Activated CD4-positive, alpha-beta memory T cell treated with anti-CD3 and anti-CD28 coated beads, Interleukin-2, amount 10 ng/mL, durations not matched to agents 7 days and 5 days (primary cell): ENCODE measurements around the gene ODAM. TPM values are rescaled to one million over a fixed set of nuclear protein-coding genes. Genes with fewer than 3 reads are reported as not detected.

Experiments used
- CTCF ChIA-PET: fragments of 350-600 bp; sonication (Branson Sonifier 250); formaldehyde crosslinking; loops from one replicate; lab custom pipeline; 2021; ENCODE audit warnings: antibody characterized with exemption, inconsistent platforms; lab: Charles Lee
- POLR2A ChIA-PET: fragments of 350-600 bp; sonication (Branson Sonifier 250); formaldehyde crosslinking; loops from one replicate; lab custom pipeline; 2021; ENCODE audit warnings: antibody characterized with exemption; lab: Charles Lee
- DNase-seq: peaks from one replicate; pipeline ENCODE4 v3.0.0-alpha.2; 2020
- H3K27ac Mint-ChIP-seq: one replicate; pipeline ENCODE4 v1.8.0; 2021; ENCODE audit warnings: mild to moderate bottlenecking, mixed read lengths
- H3K27me3 Mint-ChIP-seq: one replicate; pipeline ENCODE4 v1.8.0; 2021; ENCODE audit warnings: mixed read lengths
- H3K36me3 Mint-ChIP-seq: one replicate; pipeline ENCODE4 v1.8.0; 2021; ENCODE audit warnings: low read depth, mixed read lengths
- H3K4me1 Mint-ChIP-seq: one replicate; pipeline ENCODE4 v1.8.0; 2021; ENCODE audit warnings: mixed read lengths
- H3K4me3 Mint-ChIP-seq: one replicate; pipeline ENCODE4 v1.8.0; 2021; ENCODE audit warnings: mild to moderate bottlenecking, mixed read lengths
- H3K9me3 Mint-ChIP-seq: one replicate; pipeline ENCODE4 v1.8.0; 2021; ENCODE audit warnings: mixed read lengths
- total RNA-seq, 2 experiments: library from RNA; stranded (reverse); gene quantifications; one replicate each; pipeline ENCODE4 v1.2.3, GENCODE V29; 2021

The ODAM gene
- not detected for total RNA-seq

GRCh38 chr4:70195425-70195824, at the start of gene ODAM:
Gene ODAM (plus strand): TSS chr4:70195725. CDS start chr4:70196544, 819 bp downstream.
- no peak within 1 kb of the TSS for H3K4me3 Mint-ChIP-seq
- no peaks in the 10 kb centered on the region for H3K9me3 Mint-ChIP-seq
- POLR2A ChIA-PET: no interaction called here
- H3K4me1 Mint-ChIP-seq: no peaks in the 10 kb centered on the region
- H3K36me3 Mint-ChIP-seq: no peaks in the 10 kb centered on the region
- H3K27ac Mint-ChIP-seq: no peak within 1 kb of the TSS
- no peak for DNase-seq
- CTCF ChIA-PET: no interaction called here
- no peaks in the 10 kb centered on the region for H3K27me3 Mint-ChIP-seq

- POLR2A ChIA-PET: no interaction called here
These were observed 44.3 kb upstream of the ODAM start for GRCh38 chr4:70151271-70151670.

GRCh38 chr4:70152088-70152487, 43.4 kb upstream of the ODAM start:
- Mint-ChIP-seq H3K9me3 (no peaks in the 10 kb centered on the region), H3K4me1 (no peaks in the 10 kb centered on the region), H3K27ac (no peak overlapping the region), H3K4me3 (no peak overlapping the region), H3K27me3 (no peaks in the 10 kb centered on the region), H3K36me3 (no peaks in the 10 kb centered on the region)
- ChIA-PET CTCF (no interaction called here), POLR2A (no interaction called here)
- no peak for DNase-seq

More at GRCh38 chr4:70151271-70151670, 44.3 kb upstream of the ODAM start:
- no peaks in the 10 kb centered on the region for H3K27me3 Mint-ChIP-seq
- H3K27ac Mint-ChIP-seq: no peak overlapping the region
- no peak overlapping the region for H3K4me3 Mint-ChIP-seq
- no peaks in the 10 kb centered on the region for H3K4me1 Mint-ChIP-seq
- no peaks in the 10 kb centered on the region for H3K36me3 Mint-ChIP-seq
- no peaks in the 10 kb centered on the region for H3K9me3 Mint-ChIP-seq
- CTCF ChIA-PET: no interaction called here
- DNase-seq: no peak

GRCh38 chr4:70153937-70154336, 41.6 kb upstream of the ODAM start, which contains the start of gene PRR27:
Gene PRR27 (plus strand): TSS chr4:70154237. CDS start chr4:70154376, 139 bp downstream.
- Mint-ChIP-seq H3K27ac (no peak within 1 kb of the TSS), H3K36me3 (no peaks in the 10 kb centered on the region), H3K4me3 (no peak within 1 kb of the TSS), H3K9me3 (no peaks in the 10 kb centered on the region), H3K27me3 (no peaks in the 10 kb centered on the region), H3K4me1 (no peaks in the 10 kb centered on the region)
- CTCF ChIA-PET: no interaction called here
- POLR2A ChIA-PET: no interaction called here
- no peak for DNase-seq

DNA sequence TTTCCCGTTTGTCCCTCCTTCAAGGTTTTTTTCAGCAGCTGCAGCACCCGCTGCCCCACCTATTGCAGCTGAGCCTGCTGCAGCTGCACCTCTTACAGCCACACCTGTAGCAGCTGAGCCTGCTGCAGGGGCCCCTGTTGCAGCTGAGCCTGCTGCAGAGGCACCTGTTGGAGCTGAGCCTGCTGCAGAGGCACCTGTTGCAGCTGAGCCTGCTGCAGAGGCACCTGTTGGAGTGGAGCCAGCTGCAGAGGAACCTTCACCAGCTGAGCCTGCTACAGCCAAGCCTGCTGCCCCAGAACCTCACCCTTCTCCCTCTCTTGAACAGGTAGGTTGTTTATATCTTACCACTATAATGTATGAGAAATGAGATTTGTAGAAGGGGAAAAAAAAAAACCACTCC, 36.9 kb upstream of the ODAM start:
- H3K27me3 Mint-ChIP-seq: no peaks in the 10 kb centered on the region
- no peaks in the 10 kb centered on the region for H3K9me3 Mint-ChIP-seq
- no peak overlapping the region for H3K27ac Mint-ChIP-seq
- ChIA-PET CTCF (no interaction called here), POLR2A (no interaction called here)
- DNase-seq: no peak
- no peaks in the 10 kb centered on the region for H3K4me1 Mint-ChIP-seq
- no peaks in the 10 kb centered on the region for H3K36me3 Mint-ChIP-seq
- no peak overlapping the region for H3K4me3 Mint-ChIP-seq

DNA sequence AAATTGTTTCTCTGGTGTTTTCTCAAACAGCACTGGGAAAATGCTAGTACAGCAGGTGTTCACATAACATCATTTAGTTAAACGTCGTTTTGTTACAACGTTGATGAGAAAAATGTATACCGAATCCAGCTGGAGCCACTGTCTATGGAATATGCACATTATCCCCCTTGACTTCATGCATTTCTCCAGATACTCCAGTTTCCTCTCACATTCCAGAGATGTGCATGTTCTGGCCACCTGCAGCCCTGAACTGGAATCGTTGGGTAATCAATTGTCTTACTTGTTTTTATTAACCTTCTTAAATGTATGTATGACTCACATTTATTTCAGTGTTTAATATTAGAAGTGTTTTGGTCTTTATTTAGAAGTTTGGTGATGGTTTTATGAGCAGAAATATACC, 18.4 kb upstream of the ODAM start:
- H3K27ac Mint-ChIP-seq: no peak overlapping the region
- no peaks in the 10 kb centered on the region for H3K27me3 Mint-ChIP-seq
- no peak for DNase-seq
- ChIA-PET POLR2A (no interaction called here), CTCF (no interaction called here)
- no peaks in the 10 kb centered on the region for H3K36me3 Mint-ChIP-seq
- H3K9me3 Mint-ChIP-seq: no peaks in the 10 kb centered on the region
- H3K4me3 Mint-ChIP-seq: no peak overlapping the region
- no peaks in the 10 kb centered on the region for H3K4me1 Mint-ChIP-seq

GRCh38 chr4:70178075-70178660, 17.4 kb upstream of the ODAM start:
- Mint-ChIP-seq H3K36me3 (no peaks in the 10 kb centered on the region), H3K4me1 (no peaks in the 10 kb centered on the region), H3K27ac (no peak overlapping the region), H3K27me3 (no peaks in the 10 kb centered on the region), H3K4me3 (no peak overlapping the region), H3K9me3 (no peaks in the 10 kb centered on the region)
- DNase-seq: no peak
- ChIA-PET POLR2A (no interaction called here), CTCF (no interaction called here)

- Mint-ChIP-seq H3K27ac (no peak overlapping the region), H3K4me3 (no peak overlapping the region), H3K27me3 (no peaks in the 10 kb centered on the region), H3K9me3 (no peaks in the 10 kb centered on the region), H3K36me3 (no peaks in the 10 kb centered on the region), H3K4me1 (no peaks in the 10 kb centered on the region)
- ChIA-PET POLR2A (no interaction called here), CTCF (no interaction called here)
- DNase-seq: no peak
These were observed 15.7 kb upstream of the ODAM start for GRCh38 chr4:70179811-70180210.

DNA sequence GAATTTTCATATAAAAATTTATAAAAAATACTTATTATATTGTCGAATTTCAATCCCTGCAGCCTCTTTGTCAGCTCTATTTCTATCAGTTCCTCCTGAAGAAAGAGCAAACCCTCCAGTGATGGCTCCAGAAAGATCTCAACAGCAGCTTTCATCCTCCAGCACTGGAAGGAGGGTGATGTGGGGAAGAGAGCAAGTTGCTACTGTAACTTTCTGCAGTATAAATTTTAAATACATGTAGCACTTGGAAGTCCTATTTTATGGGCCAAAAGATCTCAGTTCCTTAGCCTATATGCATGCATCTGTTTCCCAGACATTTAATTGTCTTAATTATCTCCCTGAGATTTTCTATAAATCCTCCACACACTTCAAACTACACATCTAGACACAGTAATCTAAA, 13.7 kb upstream of the ODAM start:
- no peaks in the 10 kb centered on the region for H3K27me3 Mint-ChIP-seq
- no peaks in the 10 kb centered on the region for H3K9me3 Mint-ChIP-seq
- CTCF ChIA-PET: no interaction called here
- H3K4me3 Mint-ChIP-seq: no peak overlapping the region
- no peaks in the 10 kb centered on the region for H3K4me1 Mint-ChIP-seq
- H3K27ac Mint-ChIP-seq: no peak overlapping the region
- no peak for DNase-seq
- H3K36me3 Mint-ChIP-seq: no peaks in the 10 kb centered on the region
- POLR2A ChIA-PET: no interaction called here

DNA sequence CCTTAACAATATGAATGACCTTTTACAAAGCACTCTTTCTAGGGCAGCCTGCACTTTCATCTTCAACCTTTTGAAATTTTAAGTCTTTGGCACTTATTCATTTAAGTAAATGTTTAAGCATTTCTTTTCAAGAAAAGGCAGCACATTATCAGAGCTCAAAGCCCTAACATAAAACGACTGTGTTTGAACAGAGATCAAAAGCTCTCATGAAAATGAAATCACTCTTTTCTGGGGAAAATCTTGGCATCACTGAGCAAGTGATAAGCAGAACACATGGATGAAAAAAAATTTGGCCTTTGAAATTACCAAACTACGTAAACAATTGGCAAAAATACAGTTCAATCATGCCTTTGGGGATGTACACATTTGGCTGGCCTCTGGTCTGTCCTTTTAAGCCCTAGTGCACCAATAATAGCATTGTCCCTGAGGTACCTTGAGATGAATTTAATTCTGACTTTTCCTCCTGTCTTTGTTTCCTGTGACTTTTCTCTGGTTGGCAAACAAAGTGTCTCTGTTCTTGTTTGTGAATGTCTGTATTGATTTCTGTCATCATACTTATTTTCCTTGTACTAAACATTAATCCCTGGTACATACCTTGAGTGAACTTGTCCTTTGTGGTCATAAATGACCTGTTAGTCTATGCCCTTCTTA, 12.9 kb upstream of the ODAM start:
- Mint-ChIP-seq H3K9me3 (no peaks in the 10 kb centered on the region), H3K4me1 (no peaks in the 10 kb centered on the region), H3K4me3 (no peak overlapping the region), H3K27ac (no peak overlapping the region), H3K36me3 (no peaks in the 10 kb centered on the region), H3K27me3 (no peaks in the 10 kb centered on the region)
- ChIA-PET POLR2A (no interaction called here), CTCF (interaction anchor here (1.7 kb wide), 1 partner anchor 16 kb away, joined by 6 read pairs; no protein-coding TSS in a partner anchor)
- DNase-seq: no peak

DNA sequence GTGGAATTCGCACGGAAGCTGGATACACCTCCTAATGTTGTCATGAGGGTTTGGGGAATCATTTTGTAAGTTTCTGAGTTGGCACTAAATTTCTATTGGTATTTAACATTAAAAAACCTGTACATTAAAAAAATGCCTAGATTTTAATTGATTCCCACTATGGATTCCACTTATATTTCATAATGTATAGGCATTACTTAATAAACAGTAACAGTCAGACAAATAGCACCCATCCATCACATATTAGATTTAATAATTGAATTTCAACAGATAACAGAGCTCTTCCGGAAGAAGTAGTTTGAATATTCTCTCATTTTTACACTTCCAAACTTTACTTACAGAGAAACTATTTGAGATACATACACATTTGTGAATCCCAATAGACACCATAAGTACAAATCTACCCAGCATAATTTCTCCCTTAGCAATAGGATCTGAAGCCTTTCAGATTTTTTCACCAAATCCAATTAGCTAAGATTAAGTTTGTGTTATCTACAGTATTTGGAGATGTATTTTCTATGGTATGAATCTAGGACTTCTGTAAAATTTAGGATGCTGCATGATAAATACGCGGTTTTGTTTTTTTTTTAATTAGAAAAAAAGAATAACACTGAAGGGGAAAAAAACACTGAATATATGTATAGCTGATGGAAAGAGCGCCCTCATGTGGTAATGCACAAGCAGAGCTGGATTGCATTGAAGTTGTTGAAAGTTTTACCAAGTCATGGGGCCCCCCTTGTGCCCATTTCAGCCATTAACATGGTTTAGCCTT, 12.2 kb upstream of the ODAM start:
- Mint-ChIP-seq H3K36me3 (no peaks in the 10 kb centered on the region), H3K27me3 (no peaks in the 10 kb centered on the region), H3K4me3 (no peak overlapping the region), H3K9me3 (no peaks in the 10 kb centered on the region), H3K4me1 (no peaks in the 10 kb centered on the region), H3K27ac (no peak overlapping the region)
- ChIA-PET POLR2A (no interaction called here), CTCF (interaction anchor here (0.7 to 1.7 kb wide), 3 partner anchors 9 to 595 kb away, joined by 3 to 6 read pairs (median 5); no protein-coding TSS in a partner anchor)
- peak; percentile 15 for DNase-seq

GRCh38 chr4:70183940-70184246, 11.6 kb upstream of the ODAM start:
- POLR2A ChIA-PET: no interaction called here
- no peaks in the 10 kb centered on the region for H3K4me1 Mint-ChIP-seq
- H3K9me3 Mint-ChIP-seq: no peaks in the 10 kb centered on the region
- no peak for DNase-seq
- H3K36me3 Mint-ChIP-seq: no peaks in the 10 kb centered on the region
- H3K27me3 Mint-ChIP-seq: no peaks in the 10 kb centered on the region
- CTCF ChIA-PET: interaction anchor here (0.7 to 1.7 kb wide), 3 partner anchors 8 to 596 kb away, joined by 3 to 6 read pairs (median 5); no protein-coding TSS in a partner anchor
- H3K27ac Mint-ChIP-seq: no peak overlapping the region
- no peak overlapping the region for H3K4me3 Mint-ChIP-seq

GRCh38 chr4:70187216-70187615, 8.3 kb upstream of the ODAM start:
- no peaks in the 10 kb centered on the region for H3K4me1 Mint-ChIP-seq
- H3K9me3 Mint-ChIP-seq: no peaks in the 10 kb centered on the region
- H3K27ac Mint-ChIP-seq: no peak overlapping the region
- no peaks in the 10 kb centered on the region for H3K27me3 Mint-ChIP-seq
- ChIA-PET POLR2A (no interaction called here), CTCF (no interaction called here)
- no peak overlapping the region for H3K4me3 Mint-ChIP-seq
- no peaks in the 10 kb centered on the region for H3K36me3 Mint-ChIP-seq
- DNase-seq: no peak
